HuH-7.5 (cell line): ENCODE data around the gene IRF1.

Source experiments
- DNase-seq: peaks from one replicate; pipeline ENCODE4 v3.0.0; 2011; ENCODE audit warnings: low spot score

IRF1 gene

DNA sequence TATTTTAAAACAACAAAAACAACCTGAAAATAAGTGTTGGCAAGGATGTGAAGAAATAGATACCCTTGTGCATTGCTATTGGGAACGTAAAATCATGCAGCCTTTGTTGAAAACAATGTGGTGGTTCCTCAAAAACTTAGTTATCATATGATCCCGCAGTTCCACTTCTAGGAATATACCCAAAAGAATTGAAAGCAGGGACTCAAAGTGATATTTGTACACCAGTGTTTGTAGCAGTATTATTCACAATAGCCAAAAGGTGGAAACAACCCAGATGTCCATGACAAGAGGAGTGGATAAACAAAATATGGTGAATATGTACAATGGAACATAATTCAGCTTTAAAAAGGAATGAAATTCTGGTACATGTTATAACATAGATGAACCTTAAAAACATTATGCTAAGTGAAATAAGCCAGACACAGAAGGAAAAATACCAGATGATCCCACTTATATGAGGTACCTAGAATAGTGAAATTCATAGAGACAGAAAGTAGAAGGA is 29.0 kb downstream of the IRF1 start:
- DNase-seq = no peak

- DNase-seq = no peak
Measured at GRCh38 chr5:132460846-132461568, 29.6 kb downstream of the IRF1 start.

DNA sequence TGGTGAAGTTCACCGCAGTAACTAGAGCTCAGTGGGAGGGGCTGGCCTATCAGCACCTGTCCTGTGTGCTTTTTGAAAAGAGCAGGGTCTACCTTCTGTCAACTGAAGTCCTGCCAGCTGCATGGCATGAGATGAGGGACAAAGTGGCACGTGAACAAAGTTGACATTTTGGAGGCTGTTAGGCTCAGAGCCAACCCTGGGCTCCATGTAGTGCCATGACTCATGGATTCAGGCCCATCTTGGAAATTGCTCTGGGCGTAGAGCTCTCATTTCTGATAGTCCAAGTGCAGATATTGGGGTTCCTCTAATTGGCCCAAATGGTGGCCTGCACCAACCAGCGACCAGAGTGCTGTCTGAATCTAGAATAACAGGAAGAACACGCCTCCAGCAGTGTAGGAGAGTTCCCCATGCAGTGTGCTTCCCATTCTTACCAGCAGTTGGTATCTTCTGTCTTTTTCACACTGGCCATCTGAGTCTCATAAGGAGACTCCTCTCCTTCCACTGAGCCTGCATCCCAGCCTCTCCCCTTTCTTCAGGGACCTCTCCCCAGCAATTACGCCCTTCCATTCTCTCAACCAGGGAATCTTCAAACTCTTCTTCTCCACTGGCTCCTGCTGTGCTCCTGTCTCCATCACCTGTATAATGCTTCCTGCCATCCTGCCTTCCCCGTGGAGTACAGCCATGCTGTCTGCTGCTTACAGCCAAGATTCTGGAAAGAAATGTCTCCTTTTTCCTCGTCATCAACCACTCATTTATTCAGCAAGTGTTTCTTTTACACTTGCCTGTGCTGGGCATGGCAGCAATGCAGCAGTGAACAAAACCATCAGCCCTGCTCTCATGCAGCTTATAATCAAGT is 30.4 kb downstream of the IRF1 start:
- no peak for DNase-seq

- DNase-seq = no peak
Measured at GRCh38 chr5:132459031-132459982, 31.3 kb downstream of the IRF1 start.

DNA sequence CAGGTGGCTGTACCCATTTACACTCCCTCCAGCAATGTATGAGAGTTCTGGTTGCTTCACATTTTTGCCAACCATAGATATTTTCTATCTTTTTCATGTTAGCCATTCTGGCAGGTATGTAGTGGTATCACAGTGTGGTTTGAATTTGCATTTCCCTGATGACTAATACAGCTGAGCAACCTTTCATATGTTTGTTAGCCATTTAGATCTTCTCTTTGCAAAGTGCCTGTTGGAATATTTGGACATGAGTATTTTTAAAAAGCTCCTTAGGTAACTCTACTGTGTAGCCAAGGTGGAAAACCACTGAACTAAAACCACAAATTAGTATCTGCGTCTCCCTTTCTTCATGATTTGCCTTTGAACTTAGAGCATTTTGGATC is 31.9 kb downstream of the IRF1 start:
- no peak for DNase-seq

GRCh38 chr5:132458226-132458560 is 32.4 kb downstream of the IRF1 start:
- DNase-seq = no peak

DNA sequence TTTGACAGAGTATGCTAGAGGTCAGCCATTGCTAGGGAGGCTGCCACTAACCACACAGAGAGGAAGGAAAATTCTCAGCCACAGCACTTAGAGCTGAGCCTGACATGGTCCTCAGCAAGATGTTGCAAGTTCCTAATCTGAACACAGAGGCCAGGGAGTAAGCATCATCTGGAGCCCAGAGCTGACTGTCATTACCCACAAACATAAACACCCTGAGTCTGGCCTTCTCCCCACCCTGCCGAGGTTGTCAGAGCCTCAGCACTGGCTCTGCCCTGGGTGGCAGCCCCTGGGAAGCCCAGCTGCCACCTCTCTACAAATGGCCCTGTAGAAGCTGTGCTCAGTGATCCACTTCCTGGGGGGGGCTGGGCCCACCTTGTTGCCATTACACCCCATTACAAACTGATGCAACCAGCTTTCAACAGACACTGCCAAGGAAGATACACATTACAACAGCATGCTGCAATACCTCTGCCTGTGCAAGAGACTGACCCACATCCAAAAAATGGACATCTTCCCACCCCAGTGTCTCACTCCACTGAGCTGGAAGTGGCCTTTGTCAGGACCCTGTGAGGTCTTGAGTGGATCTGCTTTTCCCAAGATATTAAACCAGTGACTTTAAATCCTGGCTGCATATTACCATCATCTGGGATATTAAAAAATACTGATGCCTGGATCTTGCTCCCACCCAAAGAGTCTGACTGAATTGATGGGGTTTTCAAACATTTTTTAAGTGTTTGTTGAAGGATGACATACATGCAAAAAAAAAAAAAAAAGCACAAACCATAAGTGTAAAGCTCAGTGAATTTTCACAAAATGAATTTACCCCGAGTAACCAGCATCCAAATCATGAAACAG is 33.0 kb downstream of the IRF1 start:
- DNase-seq = no peak

GRCh38 chr5:132456987-132457361 is 33.6 kb downstream of the IRF1 start:
- no peak for DNase-seq

DNA sequence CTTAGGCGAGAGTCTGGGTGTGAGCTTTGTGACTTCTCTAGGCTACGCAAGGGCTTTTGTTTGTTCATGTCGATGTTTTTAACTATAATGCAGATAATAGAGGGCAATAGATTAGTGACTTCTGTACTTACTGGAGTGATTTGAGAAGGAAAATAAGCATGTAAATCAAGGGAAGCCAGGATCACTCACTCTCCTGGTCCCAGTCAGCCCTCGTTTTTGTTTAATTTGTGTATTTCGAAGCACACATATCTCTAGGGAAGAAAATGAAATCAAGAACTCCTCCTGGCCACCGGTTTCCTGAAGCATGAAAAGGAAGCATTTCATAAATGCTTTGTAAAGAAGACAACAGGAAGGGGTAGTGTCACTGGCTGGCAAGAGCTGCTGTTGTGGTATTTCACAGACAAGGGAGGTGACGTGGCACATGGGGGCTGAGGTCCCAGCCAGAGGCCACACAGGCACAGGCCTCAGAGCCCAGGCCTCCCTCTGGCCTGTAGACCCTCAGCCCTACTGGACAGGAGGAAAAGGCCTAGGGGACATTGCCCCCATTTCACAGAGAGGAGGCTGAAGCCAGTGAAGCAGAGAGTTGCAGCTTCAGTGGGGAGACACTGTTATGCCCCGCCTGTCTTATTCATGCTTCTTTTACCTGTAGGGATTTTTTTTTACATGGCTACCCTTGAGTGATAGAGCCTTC is 34.1 kb downstream of the IRF1 start:
- no peak for DNase-seq

DNA sequence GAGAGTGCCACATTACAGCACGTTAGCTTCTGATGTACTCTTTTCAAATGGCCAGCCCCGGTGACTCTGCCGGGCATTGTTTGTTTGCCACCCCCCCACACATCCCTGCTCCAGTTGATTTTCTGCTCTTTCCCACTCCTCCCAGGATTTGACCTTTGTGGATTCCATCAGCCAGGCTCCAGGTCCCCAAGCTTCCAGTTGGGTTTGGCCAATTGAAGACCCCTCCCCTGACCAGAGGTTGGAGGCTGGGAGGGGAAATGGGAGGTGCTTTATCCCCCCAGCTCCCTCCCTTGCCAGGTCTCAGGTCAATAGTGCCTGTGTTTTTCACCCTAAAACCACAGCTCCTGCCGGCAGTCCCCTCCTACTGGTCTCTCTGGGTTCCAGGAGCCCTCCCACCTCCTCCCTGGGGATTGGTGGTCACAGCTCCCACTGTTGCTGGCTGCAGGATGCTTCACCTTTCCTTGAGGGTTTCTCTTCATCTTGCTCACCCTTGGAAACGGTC is 34.9 kb downstream of the IRF1 start:
- DNase-seq = no peak

DNA sequence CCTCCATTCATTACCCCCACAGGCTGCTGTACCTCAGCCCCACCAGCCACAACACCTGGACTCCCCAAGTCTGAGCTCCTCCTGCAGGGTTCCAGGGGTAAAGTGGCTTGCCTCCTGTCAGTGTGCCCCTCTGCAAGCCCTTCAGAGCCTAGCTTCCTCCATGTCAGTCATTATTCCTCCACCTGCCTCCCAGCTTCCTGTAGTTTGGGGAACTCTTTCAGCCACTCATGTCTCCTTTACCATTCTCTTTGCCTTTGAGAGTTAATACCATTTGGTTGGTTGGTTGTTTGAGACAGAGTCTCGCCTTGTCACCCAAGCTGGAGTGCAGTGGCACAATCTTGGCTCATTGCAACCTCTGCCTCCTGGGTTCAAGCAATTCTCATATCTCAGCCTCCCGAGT is 36.2 kb downstream of the IRF1 start:
- DNase-seq = no peak

- DNase-seq = no peak
Measured at GRCh38 chr5:132451387-132451786, 39.2 kb downstream of the IRF1 start.

GRCh38 chr5:132449060-132449459 is 41.5 kb downstream of the IRF1 start:
- no peak for DNase-seq

DNA sequence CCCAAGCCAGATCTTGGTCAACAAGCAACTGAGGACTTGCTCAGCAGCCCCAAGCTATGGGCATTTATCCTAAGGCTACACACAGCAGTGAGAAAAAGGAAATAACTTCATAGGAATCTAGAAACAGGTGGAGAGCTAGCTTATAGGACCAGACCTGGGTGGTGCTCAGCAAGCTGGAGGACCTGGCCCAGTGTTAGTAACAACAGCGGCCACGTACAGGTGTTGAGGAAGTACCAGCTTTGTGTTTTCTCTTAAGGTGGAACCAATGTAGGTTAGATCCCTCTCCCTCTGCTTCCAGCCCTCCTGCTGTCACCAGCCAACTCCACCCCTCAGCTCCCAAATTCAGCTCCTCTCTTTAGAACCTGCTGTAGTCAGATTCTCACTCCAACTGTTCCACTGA is 43.4 kb downstream of the IRF1 start:
- no peak for DNase-seq

DNA sequence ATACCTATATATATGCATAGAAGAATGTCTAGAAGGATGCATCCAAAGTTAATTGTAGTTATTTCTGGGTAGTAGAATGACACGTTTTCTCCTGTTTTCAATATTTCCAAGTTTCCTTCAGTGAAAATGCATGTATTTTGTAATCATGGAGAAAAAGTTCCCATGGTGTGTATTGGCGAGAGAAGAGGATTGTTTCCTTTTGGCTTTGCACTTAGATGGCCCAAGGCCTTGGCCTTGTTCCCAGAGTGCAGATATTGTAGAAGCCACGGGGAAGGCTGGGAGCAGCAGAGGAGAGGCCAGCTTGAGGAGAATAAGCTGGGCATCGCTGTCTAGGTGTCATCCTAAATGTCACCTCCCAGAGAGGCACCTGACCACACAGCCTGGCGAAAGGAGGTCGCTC is 44.0 kb downstream of the IRF1 start:
- DNase-seq = no peak

GRCh38 chr5:132445930-132446329 is 44.6 kb downstream of the IRF1 start:
- no peak for DNase-seq

DNA sequence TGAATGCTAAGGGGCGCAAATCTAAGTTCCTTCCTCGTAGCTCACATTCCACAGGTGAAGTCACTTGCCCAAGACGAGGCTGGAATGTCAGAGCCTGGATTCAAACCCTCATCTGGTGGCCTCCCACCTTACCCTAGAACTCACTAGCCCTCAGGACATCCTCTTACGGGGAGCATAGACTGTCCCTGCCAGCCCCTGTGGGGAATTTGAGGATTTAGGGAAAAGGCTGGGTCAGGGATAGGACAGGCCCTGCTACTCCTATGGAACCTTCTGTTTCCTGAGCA is 45.0 kb downstream of the IRF1 start:
- no peak for DNase-seq

DNA sequence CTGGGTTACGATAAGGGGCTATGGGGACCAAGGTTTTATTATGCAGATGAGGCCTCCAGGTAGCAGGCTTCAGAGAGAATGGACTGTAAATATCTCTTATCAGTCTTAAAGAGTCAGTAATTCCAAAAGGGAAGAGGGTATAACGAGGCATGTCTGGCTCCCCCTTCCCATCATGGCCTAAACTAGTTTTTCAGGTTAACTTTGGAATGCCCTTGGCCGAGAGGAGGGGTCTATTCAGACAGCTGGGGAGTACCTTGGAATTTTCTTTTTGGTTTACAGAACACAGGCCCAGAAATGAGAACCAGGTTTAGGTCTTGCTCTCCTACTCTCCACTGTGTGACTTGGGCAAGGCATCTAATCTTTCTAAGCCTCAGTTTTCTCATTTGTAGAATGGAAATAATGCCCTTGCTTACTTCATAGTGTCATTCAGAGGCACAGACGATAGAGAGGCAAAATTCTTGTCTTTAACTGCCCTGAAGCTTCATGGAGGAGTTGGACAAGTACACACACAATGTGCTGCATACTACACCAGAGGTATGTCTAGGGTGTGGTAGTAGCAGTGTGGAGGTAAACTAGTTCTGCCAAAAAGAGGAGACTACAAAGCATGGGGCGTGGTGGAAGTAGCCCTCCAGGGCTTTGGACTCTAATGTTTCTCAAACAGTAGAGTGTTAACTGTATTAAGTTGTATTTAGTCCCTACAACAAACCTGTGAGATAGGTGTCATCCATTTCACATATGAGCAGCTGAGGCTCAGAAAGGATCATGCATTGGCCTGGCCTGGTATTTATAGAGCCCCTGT is 45.5 kb downstream of the IRF1 start:
- no peak for DNase-seq

DNA sequence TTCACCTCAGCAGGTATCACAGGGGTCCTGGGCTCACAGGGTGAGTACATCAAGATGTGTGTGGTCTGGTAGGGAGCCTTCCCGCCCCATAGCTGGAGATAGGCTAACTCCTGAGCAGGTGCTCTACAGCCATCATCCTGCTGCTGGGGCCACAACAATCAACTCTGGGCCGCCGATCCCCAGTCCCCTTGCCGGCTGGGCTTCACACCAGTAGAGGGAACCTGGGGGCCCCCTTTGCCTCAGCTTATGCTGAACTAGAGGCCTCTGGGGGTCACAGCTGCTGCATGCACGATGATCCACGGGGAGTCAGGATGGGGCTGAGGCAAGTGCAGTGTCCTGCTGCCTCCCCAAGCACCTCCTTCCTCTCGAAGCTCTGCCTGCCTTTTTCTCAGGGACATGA is 46.5 kb downstream of the IRF1 start:
- DNase-seq = no peak

DNA sequence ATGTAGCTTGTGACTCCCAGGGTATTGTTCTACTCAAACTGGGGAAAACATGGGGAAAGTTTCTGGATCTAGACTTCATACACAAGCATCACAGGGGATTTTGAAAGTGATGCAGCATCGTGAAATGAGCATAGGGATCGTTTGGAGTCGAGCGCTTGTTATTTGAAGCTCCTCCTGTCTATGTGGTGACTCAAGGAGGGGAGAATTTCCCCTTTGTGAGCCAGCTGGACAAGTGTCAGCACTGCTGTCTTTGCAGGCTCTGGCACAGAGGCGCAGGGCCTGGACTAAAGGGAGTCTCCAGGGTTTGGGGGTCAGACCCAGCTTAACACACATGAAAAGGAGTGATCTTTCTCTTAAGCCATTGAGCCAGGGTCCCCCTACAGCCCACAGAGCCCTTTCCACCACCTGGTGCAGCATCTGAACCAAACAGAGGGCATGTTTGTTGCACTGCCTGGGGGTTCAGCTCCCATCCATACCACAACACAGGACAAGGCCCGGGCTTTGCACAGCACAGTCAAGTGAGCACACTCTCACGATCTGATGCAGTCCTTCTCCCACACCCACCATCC is 51.0 kb downstream of the IRF1 start:
- DNase-seq = no peak
